Iris pigment epithelial cell (primary cell): ENCODE measurements around the gene ABRAXAS1.
"Not testable (repeated sequence)": the region's sequence is repeated elsewhere in the genome, so short reads cannot be mapped to it uniquely, and the experiment has no call there.

Source experiments
- DNase-seq: peaks from one replicate; pipeline ENCODE4 v3.0.0-alpha.2; 2011; ENCODE audit warnings: low read depth

Gene ABRAXAS1

GRCh38 chr4:83484500-83485461 lies at the start of gene ABRAXAS1:
Gene ABRAXAS1, minus strand, starts transcription at chr4:83485100. Its CDS starts 28 bp downstream, at chr4:83485072.
- peak; percentile 93 for DNase-seq

- no peak for DNase-seq
Observed at GRCh38 chr4:83527671-83528070, 42.8 kb upstream of the ABRAXAS1 start.

DNA sequence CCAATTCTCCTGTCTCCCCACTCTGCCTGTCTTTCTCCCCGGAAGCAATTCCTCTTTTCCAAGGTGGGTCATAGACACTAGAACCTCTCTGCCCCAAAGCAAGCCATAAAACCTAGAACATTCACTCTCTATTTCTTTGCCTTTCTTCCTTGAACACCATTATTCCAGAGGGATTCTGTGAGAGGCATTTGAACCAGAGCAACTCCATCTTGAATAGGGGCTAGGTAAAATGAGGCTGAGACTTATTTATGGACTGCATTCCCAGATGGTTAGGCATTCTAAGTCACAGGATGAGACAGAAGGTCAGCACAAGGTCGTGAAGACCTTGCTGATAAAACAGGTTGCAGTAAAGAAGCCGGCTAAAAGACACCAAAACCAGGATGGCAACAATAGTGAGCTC lies 37.3 kb upstream of the ABRAXAS1 start:
- DNase-seq: no peak

GRCh38 chr4:83516042-83516772 lies 31.3 kb upstream of the ABRAXAS1 start:
- peak; percentile 83 for DNase-seq

DNA sequence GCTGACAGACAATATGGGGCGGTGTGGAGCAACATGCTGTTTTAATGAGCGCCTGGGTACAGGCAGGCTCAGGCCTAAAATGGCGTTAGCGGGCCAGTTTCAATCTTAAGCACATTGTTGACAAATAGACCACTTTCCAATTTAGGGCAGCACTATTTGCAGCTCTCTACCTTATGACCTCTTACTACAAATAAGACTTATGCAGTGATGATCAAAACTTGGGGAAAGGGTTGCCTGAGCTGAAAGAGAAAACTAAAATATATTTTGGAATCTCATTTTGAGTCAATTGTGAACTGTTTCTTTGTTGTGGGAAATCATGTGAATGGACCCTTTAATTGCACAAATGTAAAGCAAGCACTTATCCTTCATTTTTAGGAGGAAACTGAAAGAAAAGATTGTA lies 25.5 kb upstream of the ABRAXAS1 start:
- DNase-seq: no peak

DNA sequence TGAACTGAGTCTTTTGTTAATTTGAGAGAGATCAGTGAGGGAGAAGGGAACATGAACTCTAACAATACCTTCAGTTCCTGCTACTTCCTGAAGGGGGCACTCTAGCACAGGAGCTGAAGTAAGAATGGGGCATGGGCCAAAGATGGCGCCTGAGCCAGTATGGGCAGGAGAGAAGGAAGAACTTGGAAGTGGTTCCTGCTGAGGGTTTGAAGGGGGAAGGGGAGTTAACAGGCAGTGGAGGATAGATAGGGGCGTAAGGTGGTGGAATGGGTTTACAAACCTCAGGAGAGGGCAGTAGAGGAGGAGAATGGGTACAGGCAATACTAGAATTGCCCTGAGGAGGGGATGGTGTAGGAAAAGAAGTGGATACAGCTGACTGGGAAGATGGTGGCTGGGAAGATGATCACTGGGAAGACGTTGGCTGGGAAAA lies 24.3 kb upstream of the ABRAXAS1 start:
- DNase-seq: peak; percentile 58

DNA sequence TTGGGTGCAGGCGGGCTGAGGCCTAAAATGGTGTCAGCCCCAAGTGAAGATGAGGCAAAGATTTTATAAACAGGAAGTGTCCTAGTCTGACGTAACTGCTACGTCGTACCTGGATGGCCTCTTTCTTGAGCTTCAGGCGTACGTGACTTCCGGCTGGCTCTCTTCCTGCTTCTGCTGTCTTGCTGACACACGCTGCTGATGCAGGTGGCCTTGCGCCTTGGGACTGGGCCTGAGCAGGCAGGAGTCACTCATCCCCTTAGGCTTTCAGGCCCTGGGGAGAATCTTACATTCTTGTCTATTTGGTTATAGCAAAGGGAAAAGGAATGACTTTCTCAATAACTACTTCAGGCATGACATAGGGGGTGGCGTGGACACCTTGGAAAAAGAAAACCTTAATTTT lies 20.1 kb upstream of the ABRAXAS1 start:
- DNase-seq: no peak

DNA sequence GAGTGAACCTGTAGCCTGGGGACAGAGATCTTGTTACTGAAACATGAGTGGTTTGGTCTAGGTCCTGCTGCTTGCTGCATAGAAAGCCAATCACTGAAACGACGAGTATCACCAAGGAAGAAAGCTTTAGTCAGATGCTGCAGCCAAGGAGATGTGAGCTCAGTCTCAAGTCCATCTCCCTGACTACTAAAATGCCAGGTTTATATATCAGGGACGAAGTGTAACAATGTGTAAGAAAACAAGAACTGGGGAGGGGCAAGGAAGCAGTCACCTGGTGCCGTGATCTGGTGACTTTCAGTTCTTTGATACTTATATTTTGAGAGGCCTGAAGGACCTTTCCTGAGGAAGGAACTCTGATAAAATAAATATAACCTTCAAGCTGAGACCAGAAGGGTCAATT lies 19.6 kb upstream of the ABRAXAS1 start:
- DNase-seq: no peak

DNA sequence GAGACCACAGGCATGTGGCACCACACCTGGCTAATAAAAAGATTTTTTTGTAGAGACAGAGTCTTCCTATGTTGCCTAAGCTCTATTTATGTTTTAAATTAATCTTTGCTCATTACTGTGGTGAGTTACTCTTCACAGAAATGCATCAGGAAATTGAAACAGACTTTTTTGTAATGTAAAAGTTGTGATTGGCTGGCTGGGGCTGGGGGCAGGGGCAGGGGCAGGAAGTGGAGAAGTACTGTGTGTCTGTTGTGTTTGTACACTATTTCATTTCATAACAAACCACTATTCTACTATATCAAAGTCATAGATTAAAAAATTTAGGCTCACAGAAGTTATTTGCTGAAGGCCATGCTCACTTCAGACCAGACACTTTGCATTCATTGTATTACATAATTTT lies 19.1 kb upstream of the ABRAXAS1 start:
- DNase-seq: no peak

GRCh38 chr4:83501671-83502070 lies 16.8 kb upstream of the ABRAXAS1 start:
- DNase-seq: not testable (repeated sequence)

- no peak for DNase-seq
Observed at GRCh38 chr4:83498187-83498586, 13.3 kb upstream of the ABRAXAS1 start.

GRCh38 chr4:83496085-83496917 lies 11.4 kb upstream of the ABRAXAS1 start:
- DNase-seq: not testable (repeated sequence)

- DNase-seq: peak; percentile 37
Observed at GRCh38 chr4:83490876-83491450, 6.1 kb upstream of the ABRAXAS1 start.

DNA sequence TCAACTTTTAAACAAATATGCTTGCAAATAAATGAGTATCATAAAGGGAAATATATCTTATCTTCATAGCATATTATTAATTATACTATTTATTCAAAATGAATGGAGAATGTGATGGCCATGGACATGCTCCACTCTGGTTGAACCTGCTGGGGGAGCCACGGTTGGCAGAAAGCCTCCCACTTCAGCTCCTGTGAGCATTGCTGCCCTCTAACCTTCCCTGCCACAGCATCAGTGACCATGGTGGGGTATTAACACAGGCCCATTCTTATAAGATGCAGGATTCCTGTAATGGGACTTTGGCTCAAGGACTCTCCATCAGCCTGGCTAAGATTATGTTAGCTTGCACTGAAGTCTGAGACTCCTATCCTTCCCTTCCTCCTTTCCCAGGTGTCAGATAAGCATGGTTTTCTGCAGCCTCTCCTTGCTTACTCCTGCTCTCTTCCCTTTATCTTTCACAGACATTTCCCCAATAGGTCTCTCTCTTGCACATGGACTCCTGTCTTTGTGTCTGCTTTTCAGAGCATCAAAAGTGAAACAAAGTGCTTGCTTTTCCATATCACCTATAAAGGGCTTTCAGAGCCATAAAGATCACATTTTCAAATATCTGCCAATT lies 4.9 kb upstream of the ABRAXAS1 start:
- no peak for DNase-seq

GRCh38 chr4:83486457-83487129 lies 1.7 kb upstream of the ABRAXAS1 start:
- no peak for DNase-seq

GRCh38 chr4:83473966-83474365 lies 10.9 kb downstream of the ABRAXAS1 start:
- DNase-seq: no peak

GRCh38 chr4:83473423-83473822 lies 11.5 kb downstream of the ABRAXAS1 start:
- DNase-seq: no peak

DNA sequence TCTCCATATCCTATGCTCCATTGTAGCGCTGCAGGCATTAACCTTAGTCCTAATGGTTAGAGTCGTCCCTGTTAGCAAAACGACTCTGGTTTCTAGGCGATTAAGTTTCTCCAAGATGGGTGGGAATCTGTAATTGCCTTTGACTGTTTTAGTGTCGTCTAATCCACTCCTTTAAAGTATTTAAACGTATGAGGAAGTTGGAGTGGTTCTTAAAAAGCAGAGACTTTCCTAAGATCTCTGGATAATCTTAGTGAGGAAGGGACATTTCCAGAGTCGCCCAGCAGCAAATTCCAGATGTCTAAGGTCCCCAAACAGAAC lies 28.8 kb downstream of the ABRAXAS1 start:
- DNase-seq: no peak

GRCh38 chr4:83455281-83456183 lies 29.4 kb downstream of the ABRAXAS1 start, which contains the start of the genes HELQ and MRPS18C:
Gene HELQ, minus strand, starts transcription at chr4:83455823. Its CDS starts 130 bp downstream, at chr4:83455693.
Gene MRPS18C, plus strand, starts transcription at chr4:83456058. Its CDS starts 20 bp downstream, at chr4:83456078.
- peak; percentile 99 for DNase-seq

DNA sequence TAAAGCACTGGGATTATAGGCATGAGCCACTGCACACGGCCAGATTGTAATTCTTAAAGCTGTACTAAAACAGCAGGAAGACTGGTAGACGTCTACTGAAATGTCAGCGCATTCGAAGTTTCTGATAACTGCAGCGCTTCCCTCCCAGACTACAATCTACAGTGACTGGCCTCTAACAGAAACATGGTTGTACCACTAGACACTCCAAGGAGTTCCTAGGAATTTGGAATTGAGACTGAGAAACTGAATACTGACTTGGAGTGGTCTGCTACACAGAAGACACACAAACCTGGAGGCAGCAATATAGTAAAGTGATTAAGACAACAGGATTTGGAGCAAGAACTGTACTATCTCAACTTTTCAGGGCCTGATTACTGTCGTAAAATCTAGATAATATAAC lies 30.2 kb downstream of the ABRAXAS1 start:
- DNase-seq: peak; percentile 15
